Loucy (cell line): Measurements from ENCODE around the gene KAT2B.

Experiments used
- H2AFZ ChIP-seq: fragments of 200-600 bp; sonication (generic); 2 replicates; pipeline ENCODE4 v1.6.0; 2016; ENCODE audit warnings: antibody characterized with exemption, mild to moderate bottlenecking, low read length, moderate library complexity
- H3F3A ChIP-seq: fragments of 200-600 bp; 2 replicates; pipeline ENCODE4 v1.6.0; 2016; ENCODE audit warnings: antibody characterized with exemption, low read depth, mild to moderate bottlenecking
- H3K27me3 ChIP-seq: fragments of 200-600 bp; sonication (generic); 2 replicates; pipeline ENCODE4 v1.6.1; 2014; ENCODE audit warnings: low read length, mild to moderate bottlenecking; ENCODE audit not compliant: insufficient read depth, poor library complexity, severe bottlenecking
- H3K36me3 ChIP-seq: fragments of 200-600 bp; sonication (generic); 2 replicates; pipeline ENCODE4 v1.6.1; 2016; ENCODE audit warnings: low read length; ENCODE audit not compliant: insufficient read depth
- H3K4me1 ChIP-seq: fragments of 200-600 bp; sonication (generic); 2 replicates; pipeline ENCODE4 v1.5.1; 2014; ENCODE audit warnings: low read length, mild to moderate bottlenecking; ENCODE audit not compliant: insufficient read depth, poor library complexity, severe bottlenecking
- H3K4me2 ChIP-seq: fragments of 200-600 bp; sonication (generic); 2 replicates; pipeline ENCODE4 v1.6.0; 2014; ENCODE audit warnings: antibody characterized with exemption, low read length, low read depth, mild to moderate bottlenecking; ENCODE audit not compliant: poor library complexity, severe bottlenecking
- H3K4me3 ChIP-seq: fragments of 200-600 bp; sonication (generic); 2 replicates; pipeline ENCODE4 v1.5.1; 2014; ENCODE audit warnings: low read length, mild to moderate bottlenecking, mixed read lengths; ENCODE audit not compliant: poor library complexity, severe bottlenecking
- H3K79me2 ChIP-seq: fragments of 200-600 bp; sonication (generic); 2 replicates; pipeline ENCODE4 v1.6.1; 2014; ENCODE audit warnings: low read length; ENCODE audit not compliant: insufficient read depth
- H3K9ac ChIP-seq: fragments of 200-600 bp; sonication (generic); 2 replicates; pipeline ENCODE4 v1.6.0; 2014; ENCODE audit warnings: mild to moderate bottlenecking, low read depth, low read length, moderate library complexity; ENCODE audit not compliant: poor library complexity, severe bottlenecking
- H3K9me2 ChIP-seq: fragments of 200-600 bp; sonication (generic); replicated peaks from 2 replicates; pipeline ENCODE4 v1.6.1; 2016; ENCODE audit warnings: low read depth, low read length, mixed read lengths
- H3K9me3 ChIP-seq: fragments of 200-600 bp; sonication (generic); 2 replicates; pipeline ENCODE4 v1.6.1; 2014; ENCODE audit warnings: mild to moderate bottlenecking, antibody characterized with exemption, low read length, low read depth; ENCODE audit not compliant: insufficient read depth
- H4K20me1 ChIP-seq: fragments of 200-600 bp; sonication (generic); 2 replicates; pipeline ENCODE4 v1.6.0; 2014; ENCODE audit warnings: antibody characterized with exemption, low read length, mild to moderate bottlenecking; ENCODE audit not compliant: insufficient read depth, poor library complexity, severe bottlenecking
- EZH2phosphoT487 ChIP-seq: fragments of 200-600 bp; IDR thresholded peaks from 2 replicates; pipeline ENCODE4 v1.6.1; 2018; ENCODE audit warnings: antibody characterized with exemption, mild to moderate bottlenecking, moderate library complexity, borderline replicate concordance
- TF ChIP-seq, protein P1 (sequence below): fragments of 200-600 bp; sonication (generic); conservative IDR thresholded peaks from 2 replicates; pipeline ENCODE4 v1.5.1; 2014; ENCODE audit warnings: mild to moderate bottlenecking, antibody characterized with exemption, low read length

Gene KAT2B

DNA sequence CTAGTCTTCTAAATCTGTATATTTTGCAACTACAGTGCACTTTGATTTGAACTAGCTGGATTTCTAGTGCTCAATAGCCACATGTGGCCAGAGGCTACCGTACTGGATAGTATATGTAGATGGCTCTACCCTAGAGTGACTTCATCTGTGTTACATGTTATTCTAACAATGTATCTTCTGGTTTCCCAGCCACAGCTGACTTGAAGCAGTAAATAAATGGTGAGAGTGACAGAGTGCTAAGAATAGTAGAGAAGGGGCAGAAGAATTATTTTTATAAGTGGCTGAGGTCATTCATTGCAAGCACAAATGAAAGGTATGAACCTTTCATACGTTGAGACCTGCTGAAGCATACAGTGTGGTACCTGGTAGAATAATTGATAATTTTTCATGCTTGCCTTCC, 30.9 kb downstream of the KAT2B start:
- H2AFZ ChIP-seq: no peak overlapping the region

DNA sequence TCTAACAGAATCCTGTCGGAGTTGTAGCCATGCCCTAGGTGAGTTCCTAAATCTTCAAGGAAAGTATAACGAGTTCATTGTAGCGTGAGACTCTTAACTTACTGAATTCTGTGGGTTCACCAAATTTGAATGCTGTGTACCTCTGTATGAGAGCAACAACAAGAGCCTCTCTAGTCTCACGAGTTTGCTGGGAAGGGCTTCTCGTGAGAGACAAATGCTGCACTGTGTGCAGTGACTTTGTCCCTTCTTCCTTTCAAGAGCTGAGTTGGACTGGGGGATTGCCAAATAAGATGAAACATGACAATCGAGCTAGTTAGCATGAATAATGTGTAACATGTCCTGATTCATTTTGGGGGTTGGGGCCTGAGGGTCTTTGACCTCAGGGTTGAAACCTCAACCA, 32.2 kb downstream of the KAT2B start:
- no peaks in the 10 kb centered on the region for H3F3A ChIP-seq
- H3K4me2 ChIP-seq: no peak overlapping the region
- TF ChIP-seq EZH2phosphoT487: no peak
- TF ChIP-seq, protein P1, sequence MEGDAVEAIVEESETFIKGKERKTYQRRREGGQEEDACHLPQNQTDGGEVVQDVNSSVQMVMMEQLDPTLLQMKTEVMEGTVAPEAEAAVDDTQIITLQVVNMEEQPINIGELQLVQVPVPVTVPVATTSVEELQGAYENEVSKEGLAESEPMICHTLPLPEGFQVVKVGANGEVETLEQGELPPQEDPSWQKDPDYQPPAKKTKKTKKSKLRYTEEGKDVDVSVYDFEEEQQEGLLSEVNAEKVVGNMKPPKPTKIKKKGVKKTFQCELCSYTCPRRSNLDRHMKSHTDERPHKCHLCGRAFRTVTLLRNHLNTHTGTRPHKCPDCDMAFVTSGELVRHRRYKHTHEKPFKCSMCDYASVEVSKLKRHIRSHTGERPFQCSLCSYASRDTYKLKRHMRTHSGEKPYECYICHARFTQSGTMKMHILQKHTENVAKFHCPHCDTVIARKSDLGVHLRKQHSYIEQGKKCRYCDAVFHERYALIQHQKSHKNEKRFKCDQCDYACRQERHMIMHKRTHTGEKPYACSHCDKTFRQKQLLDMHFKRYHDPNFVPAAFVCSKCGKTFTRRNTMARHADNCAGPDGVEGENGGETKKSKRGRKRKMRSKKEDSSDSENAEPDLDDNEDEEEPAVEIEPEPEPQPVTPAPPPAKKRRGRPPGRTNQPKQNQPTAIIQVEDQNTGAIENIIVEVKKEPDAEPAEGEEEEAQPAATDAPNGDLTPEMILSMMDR: no peak
- H3K4me1 ChIP-seq: peaks cover 13% of the 10 kb centered on the region
- H3K9me2 ChIP-seq: no peaks in the 10 kb centered on the region
- no peak overlapping the region for H3K4me3 ChIP-seq
- H3K9ac ChIP-seq: no peak overlapping the region
- no peaks in the 10 kb centered on the region for H3K27me3 ChIP-seq
- peaks cover 20% of the 10 kb centered on the region; the same call in 1 of the 2 replicates for H3K79me2 ChIP-seq
- H2AFZ ChIP-seq: no peak overlapping the region
- peaks cover 8% of the 10 kb centered on the region for H4K20me1 ChIP-seq
- H3K36me3 ChIP-seq: peaks cover 5% of the 10 kb centered on the region; the same call in 1 of the 2 replicates
- H3K9me3 ChIP-seq: no peaks in the 10 kb centered on the region

More for the DNA sequence above, 30.9 kb downstream of the KAT2B start:
- no peak for TF ChIP-seq EZH2phosphoT487
- TF ChIP-seq, protein P1: no peak
- H4K20me1 ChIP-seq: peaks cover 8% of the 10 kb centered on the region
- no peak overlapping the region for H3K9ac ChIP-seq
- H3K36me3 ChIP-seq: peaks cover 5% of the 10 kb centered on the region; the same call in 1 of the 2 replicates
- peaks cover 15% of the 10 kb centered on the region for H3K4me1 ChIP-seq
- peaks cover 20% of the 10 kb centered on the region; the same call in 1 of the 2 replicates for H3K79me2 ChIP-seq
- no peak overlapping the region for H3K4me2 ChIP-seq
- H3F3A ChIP-seq: no peaks in the 10 kb centered on the region
- H3K27me3 ChIP-seq: no peaks in the 10 kb centered on the region
- no peak overlapping the region for H3K4me3 ChIP-seq
- H3K9me2 ChIP-seq: no peaks in the 10 kb centered on the region
- no peaks in the 10 kb centered on the region for H3K9me3 ChIP-seq

GRCh38 chr3:20073068-20073467, 32.8 kb downstream of the KAT2B start:
- Histone ChIP-seq H3K4me1 (peaks cover 13% of the 10 kb centered on the region), H3K79me2 (peaks cover 16% of the 10 kb centered on the region; the same call in 1 of the 2 replicates), H3F3A (no peaks in the 10 kb centered on the region), H3K9ac (no peak overlapping the region), H2AFZ (no peak overlapping the region), H3K9me2 (no peaks in the 10 kb centered on the region), H3K36me3 (peaks cover 5% of the 10 kb centered on the region; the same call in 1 of the 2 replicates), H3K9me3 (no peaks in the 10 kb centered on the region), H3K4me3 (no peak overlapping the region), H3K4me2 (no peak overlapping the region), H4K20me1 (peaks cover 8% of the 10 kb centered on the region), H3K27me3 (no peaks in the 10 kb centered on the region)
- TF ChIP-seq, protein P1: no peak
- TF ChIP-seq EZH2phosphoT487: no peak
